Cerebellar cortex (tissue), 1 donor: Measurements from ENCODE around the gene VANGL1.
"Not testable (repeated sequence)": the region's sequence is repeated elsewhere in the genome, so short reads cannot be mapped to it uniquely, and the experiment has no call there.

Source experiments
- DNase-seq: peaks from one replicate; pipeline ENCODE4 v3.0.0-alpha.2; 2015; ENCODE audit warnings: low spot score

The VANGL1 gene

GRCh38 chr1:115641762-115642167, at the start of gene VANGL1:
Gene VANGL1 (plus strand): TSS chr1:115641970. CDS start chr1:115651414, 9,444 bp downstream.
- peak; percentile 10 for DNase-seq

- no peak for DNase-seq
Measured at GRCh38 chr1:115592264-115592663, 49.5 kb upstream of the VANGL1 start.

GRCh38 chr1:115593365-115594259, 48.2 kb upstream of the VANGL1 start:
- DNase-seq = no peak

- no peak for DNase-seq
Measured at GRCh38 chr1:115594600-115594999, 47.2 kb upstream of the VANGL1 start.

GRCh38 chr1:115595279-115596079, 46.3 kb upstream of the VANGL1 start:
- peak; percentile 92 for DNase-seq

- DNase-seq = no peak
Measured at GRCh38 chr1:115596080-115596780, 45.5 kb upstream of the VANGL1 start.

GRCh38 chr1:115604508-115604907, 37.3 kb upstream of the VANGL1 start:
- no peak for DNase-seq

- no peak for DNase-seq
Measured at GRCh38 chr1:115606305-115606704, 35.5 kb upstream of the VANGL1 start.

GRCh38 chr1:115609021-115609420, 32.7 kb upstream of the VANGL1 start:
- no peak for DNase-seq

GRCh38 chr1:115613767-115614166, 28.0 kb upstream of the VANGL1 start:
- no peak for DNase-seq

GRCh38 chr1:115620453-115620852, 21.3 kb upstream of the VANGL1 start:
- DNase-seq = no peak

- DNase-seq = no peak
Measured at GRCh38 chr1:115620950-115621349, 20.8 kb upstream of the VANGL1 start.

GRCh38 chr1:115624859-115625258, 16.9 kb upstream of the VANGL1 start:
- DNase-seq = no peak

- no peak for DNase-seq
Measured at GRCh38 chr1:115630342-115630741, 11.4 kb upstream of the VANGL1 start.

GRCh38 chr1:115632251-115633026, 9.3 kb upstream of the VANGL1 start:
- DNase-seq = no peak

GRCh38 chr1:115633606-115634005, 8.2 kb upstream of the VANGL1 start:
- DNase-seq = not testable (repeated sequence)

GRCh38 chr1:115637247-115637646, 4.5 kb upstream of the VANGL1 start:
- DNase-seq = not testable (repeated sequence)

- no peak for DNase-seq
Measured at GRCh38 chr1:115640384-115640783, 1.4 kb upstream of the VANGL1 start.

- DNase-seq = peak; percentile 12
Measured at GRCh38 chr1:115642168-115643072, 650 bp downstream of the VANGL1 start.

GRCh38 chr1:115643225-115643624, 1.5 kb downstream of the VANGL1 start:
- no peak for DNase-seq
